Epithelial cell of esophagus (primary cell): ENCODE measurements around the gene EHD2.
"Not testable (repeated sequence)": the region's sequence is repeated elsewhere in the genome, so short reads cannot be mapped to it uniquely, and the experiment has no call there.

ENCODE experiments used
- DNase-seq: peaks from one replicate; pipeline ENCODE4 v3.0.0; 2010; ENCODE audit warnings: low read depth
- H3K4me3 ChIP-seq: 2 replicates; pipeline ENCODE4 v1.5.1; 2011; ENCODE audit warnings: mild to moderate bottlenecking, low read length, control low read depth
- TF ChIP-seq, protein P1 (sequence below): IDR thresholded peaks from 2 replicates; pipeline ENCODE4 v1.5.1; 2011; ENCODE audit warnings: low read depth, mild to moderate bottlenecking, low read length, control low read depth, inconsistent platforms; ENCODE audit not compliant: insufficient read depth; ENCODE audit errors: missing control alignments

Gene EHD2

DNA sequence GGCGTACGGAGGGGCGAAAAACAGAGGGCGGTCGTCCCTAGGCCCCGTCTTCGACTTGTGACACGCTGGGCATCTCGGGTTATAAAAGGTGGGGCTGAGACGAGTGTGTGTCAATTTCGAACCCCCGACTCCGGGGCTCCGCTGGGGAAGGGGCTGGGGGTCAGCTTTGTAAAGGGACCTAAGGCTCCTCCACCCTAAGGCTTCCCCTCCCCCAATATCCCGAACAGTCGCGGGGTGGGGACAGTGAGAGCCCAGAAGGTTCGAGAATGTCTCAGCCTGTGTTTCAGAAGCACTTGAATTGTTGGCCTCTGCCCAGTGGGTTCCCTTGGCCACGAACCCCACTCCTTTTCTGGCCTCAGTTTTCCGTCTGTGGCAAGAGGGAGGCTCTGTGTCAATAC lies 65.7 kb downstream of the EHD2 start:
- DNase-seq, result no peak
- TF ChIP-seq, protein P1, sequence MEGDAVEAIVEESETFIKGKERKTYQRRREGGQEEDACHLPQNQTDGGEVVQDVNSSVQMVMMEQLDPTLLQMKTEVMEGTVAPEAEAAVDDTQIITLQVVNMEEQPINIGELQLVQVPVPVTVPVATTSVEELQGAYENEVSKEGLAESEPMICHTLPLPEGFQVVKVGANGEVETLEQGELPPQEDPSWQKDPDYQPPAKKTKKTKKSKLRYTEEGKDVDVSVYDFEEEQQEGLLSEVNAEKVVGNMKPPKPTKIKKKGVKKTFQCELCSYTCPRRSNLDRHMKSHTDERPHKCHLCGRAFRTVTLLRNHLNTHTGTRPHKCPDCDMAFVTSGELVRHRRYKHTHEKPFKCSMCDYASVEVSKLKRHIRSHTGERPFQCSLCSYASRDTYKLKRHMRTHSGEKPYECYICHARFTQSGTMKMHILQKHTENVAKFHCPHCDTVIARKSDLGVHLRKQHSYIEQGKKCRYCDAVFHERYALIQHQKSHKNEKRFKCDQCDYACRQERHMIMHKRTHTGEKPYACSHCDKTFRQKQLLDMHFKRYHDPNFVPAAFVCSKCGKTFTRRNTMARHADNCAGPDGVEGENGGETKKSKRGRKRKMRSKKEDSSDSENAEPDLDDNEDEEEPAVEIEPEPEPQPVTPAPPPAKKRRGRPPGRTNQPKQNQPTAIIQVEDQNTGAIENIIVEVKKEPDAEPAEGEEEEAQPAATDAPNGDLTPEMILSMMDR, result no peak
- peak overlapping the region; percentile 84 for H3K4me3 ChIP-seq

DNA sequence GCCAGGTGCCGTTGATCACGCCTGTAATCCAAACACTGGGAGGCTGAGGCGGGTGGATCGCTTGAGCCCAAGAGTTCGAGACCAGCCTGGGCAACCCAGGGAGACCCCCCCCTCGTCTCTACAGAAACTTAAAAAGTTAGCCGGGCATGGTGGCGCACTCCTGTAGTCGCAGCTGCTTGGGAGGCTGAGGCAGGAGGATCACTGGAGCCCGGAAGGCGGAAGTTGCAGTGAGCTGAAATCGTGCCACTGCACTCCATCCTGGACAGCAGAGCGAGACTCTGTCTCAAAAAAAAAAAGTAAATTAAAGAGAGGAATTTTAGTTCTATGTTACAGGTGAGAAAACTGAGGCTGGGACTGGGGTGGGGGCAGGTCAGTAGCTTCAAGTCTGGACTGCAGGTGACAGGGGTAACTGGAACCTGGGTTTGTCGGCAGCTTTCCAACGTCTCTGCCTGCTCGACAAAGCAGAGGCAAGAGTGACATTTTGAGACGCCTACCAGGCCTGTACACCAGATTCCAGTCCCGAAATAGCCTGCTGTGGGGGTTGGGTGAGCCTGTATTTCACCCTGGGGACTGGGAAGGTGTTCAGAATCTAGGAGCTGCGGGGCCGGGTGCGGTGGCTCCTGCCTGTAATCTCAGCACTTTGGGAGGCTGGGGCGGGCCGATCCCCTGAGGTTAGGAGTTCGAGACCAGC lies 66.4 kb downstream of the EHD2 start:
- TF ChIP-seq, protein P1, result no peak
- peak overlapping the region; percentile 84 for H3K4me3 ChIP-seq
- no peak for DNase-seq

DNA sequence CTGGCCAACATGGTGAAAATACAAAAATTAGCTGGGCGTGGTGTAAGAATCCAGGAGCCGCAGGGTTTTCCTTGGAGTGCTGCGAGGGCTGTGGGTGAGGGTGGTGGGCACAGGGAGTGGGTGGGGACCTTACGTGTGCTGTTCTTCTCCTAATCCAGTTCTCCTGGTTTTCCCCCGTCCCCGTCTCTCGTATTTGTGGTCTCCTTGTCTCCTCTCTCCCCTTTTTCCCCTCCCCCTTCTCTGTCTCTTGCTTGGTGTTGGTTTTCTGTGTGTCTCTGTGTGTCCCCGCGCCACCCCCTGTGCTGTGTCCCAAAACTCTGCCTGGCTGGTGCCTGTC lies 67.0 kb downstream of the EHD2 start:
- H3K4me3 ChIP-seq, result peak overlapping the region; percentile 84
- DNase-seq, result no peak
- TF ChIP-seq, protein P1, result no peak

DNA sequence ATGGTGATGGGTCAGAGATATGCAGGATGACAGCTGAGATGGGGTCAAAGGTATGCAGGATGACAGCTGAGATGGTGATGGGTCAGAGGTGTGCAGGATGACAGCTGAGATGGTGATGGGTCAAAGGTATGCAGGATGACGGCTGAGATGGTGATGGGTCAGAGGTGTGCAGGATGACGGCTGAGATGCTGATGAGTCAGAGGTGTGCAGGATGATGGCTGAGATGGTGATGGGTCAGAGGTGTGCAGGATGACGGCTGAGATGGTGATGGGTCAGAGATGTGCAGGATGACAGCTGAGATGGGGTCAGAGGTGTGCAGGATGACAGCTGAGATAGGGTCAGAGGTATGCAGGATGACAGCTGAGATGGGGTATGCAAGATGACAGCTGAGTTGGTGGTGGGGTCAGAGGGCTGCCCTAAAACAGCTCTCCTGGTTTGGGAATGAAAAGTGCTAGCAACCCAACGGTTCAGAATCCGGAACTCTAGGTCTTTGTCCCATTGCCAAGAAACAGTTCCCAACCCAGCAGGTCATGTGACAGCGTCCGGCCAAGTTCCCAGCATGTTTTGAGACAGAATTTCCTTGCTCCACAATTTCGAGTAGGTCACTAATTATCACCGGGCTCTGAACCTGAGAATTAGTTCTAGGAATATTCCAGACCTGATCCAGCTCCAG lies 68.5 kb downstream of the EHD2 start:
- no peak for DNase-seq
- no peak overlapping the region for H3K4me3 ChIP-seq
- TF ChIP-seq, protein P1, result no peak

DNA sequence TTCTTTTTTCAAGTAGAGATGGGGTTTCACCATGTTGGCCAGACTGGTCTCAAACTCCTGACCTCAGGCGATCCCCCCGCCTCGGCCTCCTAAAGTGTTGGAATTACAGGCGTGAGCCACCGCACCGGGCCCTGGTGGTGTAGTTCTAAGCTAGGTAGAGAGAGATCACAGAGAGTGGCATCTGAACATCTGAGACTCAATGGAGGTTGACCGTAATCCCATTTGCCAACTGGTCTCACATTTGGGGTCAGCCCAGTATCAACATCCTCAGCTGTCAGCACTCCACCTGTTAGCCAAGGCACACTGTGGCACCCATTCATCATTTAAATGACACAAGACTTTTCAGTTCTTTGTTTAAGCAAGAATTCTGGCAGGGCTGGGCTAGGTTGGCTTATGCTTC lies 73.3 kb downstream of the EHD2 start:
- TF ChIP-seq, protein P1, result no peak
- no peak for DNase-seq
- H3K4me3 ChIP-seq, result no peak overlapping the region

DNA sequence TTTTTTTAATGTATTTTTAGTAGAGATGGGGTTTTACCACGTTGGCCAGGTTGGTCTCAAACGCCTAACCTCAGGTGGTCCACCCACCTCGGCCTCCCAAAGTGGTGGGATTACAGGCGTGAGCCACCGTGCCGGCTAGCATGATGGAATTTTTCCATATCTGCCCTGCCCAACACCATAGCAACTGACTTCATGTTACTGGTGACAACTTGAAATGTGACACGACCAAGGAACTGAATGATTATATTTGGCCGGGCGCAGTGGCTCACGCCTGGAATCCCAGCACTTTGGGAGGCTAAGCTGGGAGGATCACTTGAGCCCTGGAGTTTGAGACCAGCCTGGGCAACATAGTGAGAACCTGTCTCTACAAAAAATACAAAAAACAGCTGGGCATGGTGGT lies 74.1 kb downstream of the EHD2 start:
- not testable (repeated sequence) for DNase-seq, H3K4me3 ChIP-seq

DNA sequence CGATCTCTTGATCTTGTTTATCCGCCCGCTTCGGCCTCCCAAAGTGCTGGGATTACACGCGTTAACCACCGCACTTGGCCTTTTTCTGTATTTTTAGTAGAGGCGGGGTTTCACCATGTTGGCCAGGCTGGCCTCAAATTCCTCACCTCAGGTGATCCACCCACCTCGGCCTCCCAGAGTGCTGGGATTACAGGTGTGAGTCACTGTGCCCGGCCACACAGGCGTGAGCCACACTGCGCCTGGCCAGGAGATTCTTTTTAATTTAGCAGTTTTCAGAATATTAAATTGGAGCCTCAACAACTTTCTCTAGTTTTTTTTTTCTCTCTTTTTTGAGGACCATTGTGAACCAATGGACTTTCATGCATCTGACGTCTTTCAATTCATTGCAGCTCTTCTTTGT lies 76.6 kb downstream of the EHD2 start:
- not testable (repeated sequence) for H3K4me3 ChIP-seq
- DNase-seq, result peak; percentile 50

DNA sequence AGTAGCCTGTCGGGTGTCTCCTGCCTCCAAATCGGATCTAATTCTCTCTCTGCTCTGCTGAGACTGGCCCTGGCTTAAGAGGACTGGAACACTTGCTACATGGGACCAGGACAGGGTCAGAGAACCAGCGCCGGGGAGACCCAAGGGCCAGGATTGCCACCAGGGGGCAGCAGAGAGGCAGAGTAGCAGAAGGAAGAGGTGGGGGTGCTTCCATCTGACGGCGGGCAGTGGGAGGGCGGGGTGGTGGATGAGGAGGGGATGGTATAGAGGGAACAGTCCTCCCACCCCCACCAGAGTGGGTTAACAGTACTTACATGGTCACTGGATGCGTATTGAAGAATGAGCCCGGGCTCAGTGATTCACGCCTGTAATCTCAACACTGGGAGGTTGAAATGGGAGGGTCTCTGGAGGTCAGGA lies 77.2 kb downstream of the EHD2 start:
- no peak overlapping the region for H3K4me3 ChIP-seq
- peak; percentile 65 for DNase-seq

More for the DNA sequence above, 77.2 kb downstream of the EHD2 start:
- TF ChIP-seq, protein P1, result peak; percentile 94
